Neural cell (in vitro differentiated cells): ENCODE measurements around the gene SPOCK3. TPM values are rescaled to one million over a fixed set of nuclear protein-coding genes. Genes with fewer than 3 reads are reported as not detected.

Experiments used
- H2AFZ ChIP-seq: fragments of 200-600, 300-800 bp; sonication (generic), shearing (Covaris generic); 2 replicates; pipeline ENCODE4 v1.6.0; 2014; ENCODE audit warnings: low read depth, mild to moderate bottlenecking, antibody characterized with exemption, low read length, moderate library complexity
- H3F3A ChIP-seq: fragments of 200-600 bp; shearing (Covaris generic); 2 replicates; pipeline ENCODE4 v1.6.1; 2016; ENCODE audit warnings: mild to moderate bottlenecking, moderate library complexity, mixed read lengths, antibody characterized with exemption, low read length; ENCODE audit not compliant: insufficient read depth, poor library complexity, severe bottlenecking
- H3K27ac ChIP-seq: fragments of 200-600, 300-800 bp; sonication (generic), shearing (Covaris generic); 2 replicates; pipeline ENCODE4 v1.5.1; 2014; ENCODE audit warnings: mild to moderate bottlenecking, low read length, moderate library complexity
- H3K27me3 ChIP-seq: fragments of 300-800, 200-600 bp; sonication (generic), shearing (Covaris generic); 2 replicates; pipeline ENCODE4 v1.6.0; 2014; ENCODE audit warnings: mild to moderate bottlenecking, low read depth, low read length, moderate library complexity; ENCODE audit not compliant: insufficient read depth
- H3K36me3 ChIP-seq: fragments of 300-800, 200-600 bp; sonication (generic), shearing (Covaris generic); 2 replicates; pipeline ENCODE4 v1.5.1; 2014; ENCODE audit warnings: mild to moderate bottlenecking, antibody characterized with exemption, low read length, moderate library complexity; ENCODE audit not compliant: insufficient read depth
- H3K4me2 ChIP-seq: fragments of 300-800, 200-600 bp; sonication (generic), shearing (Covaris generic); 2 replicates; pipeline ENCODE4 v1.6.0; 2014; ENCODE audit warnings: mild to moderate bottlenecking, low read length
- H3K4me3 ChIP-seq: fragments of 300-800, 200-600 bp; sonication (generic), shearing (Covaris generic); 2 replicates; pipeline ENCODE4 v1.5.1; 2014; ENCODE audit warnings: mild to moderate bottlenecking, low read length, moderate library complexity
- H3K79me2 ChIP-seq: fragments of 200-600 bp; shearing (Covaris generic); replicated peaks from 2 replicates; pipeline ENCODE4 v1.6.0; 2014; ENCODE audit warnings: mild to moderate bottlenecking, low read length, moderate library complexity; ENCODE audit not compliant: insufficient read depth
- H3K9ac ChIP-seq: fragments of 300-800, 200-600 bp; sonication (generic), shearing (Covaris generic); 2 replicates; pipeline ENCODE4 v1.6.1; 2016; ENCODE audit warnings: mild to moderate bottlenecking, low read length, mixed read lengths
- H3K9me2 ChIP-seq: fragments of 200-600 bp; shearing (Covaris generic); 2 replicates; pipeline ENCODE4 v1.6.1; 2016; ENCODE audit warnings: mild to moderate bottlenecking, low read length, mixed read lengths; ENCODE audit not compliant: insufficient read depth
- H3K9me3 ChIP-seq: fragments of 200-600, 300-800 bp; sonication (generic), shearing (Covaris generic); 2 replicates; pipeline ENCODE4 v1.6.1; 2016; ENCODE audit warnings: mild to moderate bottlenecking, mixed run types, low read length, moderate library complexity, mixed read lengths
- H4K20me1 ChIP-seq: fragments of 200-600 bp; shearing (Covaris generic); 2 replicates; pipeline ENCODE4 v1.6.1; 2016; ENCODE audit warnings: mild to moderate bottlenecking, mixed run types; ENCODE audit not compliant: insufficient read depth
- CTCF ChIP-seq: fragments of 450-650 bp; IDR thresholded peaks from 2 replicates; pipeline ENCODE4 v1.5.1; 2014; ENCODE audit warnings: antibody characterized with exemption, mild to moderate bottlenecking, moderate library complexity; ENCODE audit not compliant: poor library complexity, severe bottlenecking
- EP300 ChIP-seq: fragments of 450-650 bp; conservative IDR thresholded peaks from 2 replicates; pipeline ENCODE4 v1.6.1; 2014; ENCODE audit warnings: antibody characterized with exemption, mild to moderate bottlenecking, moderate library complexity; ENCODE audit not compliant: poor library complexity, severe bottlenecking
- EZH2 ChIP-seq: fragments of 200-600, 300-800 bp; shearing (Covaris generic), sonication (generic); IDR thresholded peaks from 2 replicates; pipeline ENCODE4 v1.6.1; 2014; ENCODE audit warnings: antibody characterized with exemption, low read length, borderline replicate concordance, mild to moderate bottlenecking; ENCODE audit not compliant: insufficient read depth, poor library complexity, severe bottlenecking
- MXI1 ChIP-seq: fragments of 450-650 bp; conservative IDR thresholded peaks from 2 replicates; pipeline ENCODE4 v1.6.1; 2014; ENCODE audit warnings: antibody characterized with exemption, mild to moderate bottlenecking; ENCODE audit not compliant: poor library complexity, severe bottlenecking
- POLR2AphosphoS5 ChIP-seq: IDR thresholded peaks from 2 replicates; pipeline ENCODE4 v1.6.1; 2012
- RAD21 ChIP-seq: fragments of 450-650 bp; conservative IDR thresholded peaks from 2 replicates; pipeline ENCODE4 v1.6.1; 2014; ENCODE audit warnings: antibody characterized with exemption, mild to moderate bottlenecking, moderate library complexity
- REST ChIP-seq: IDR thresholded peaks from 2 replicates; pipeline ENCODE4 v1.6.1; 2012; ENCODE audit warnings: borderline replicate concordance
- SMC3 ChIP-seq: fragments of 450-650 bp; conservative IDR thresholded peaks from 2 replicates; pipeline ENCODE4 v1.6.1; 2014; ENCODE audit warnings: antibody characterized with exemption, mild to moderate bottlenecking, moderate library complexity; ENCODE audit not compliant: poor library complexity
- TAF1 ChIP-seq: IDR thresholded peaks from 2 replicates; pipeline ENCODE4 v1.6.1; 2012; ENCODE audit warnings: low read depth
- polyA plus RNA-seq: library from polyadenylated mRNA; depleted of rRNA; stranded (reverse); fragments of >200 nt; gene quantifications from 2 replicates; pipeline ENCODE4 v1.2.3, GENCODE V29; 2014

Gene SPOCK3
- polyA plus RNA-seq, 1 donor from 2014 or later = 7.9 TPM

- Histone ChIP-seq H3K9me3 (no peaks in the 10 kb centered on the region), H3K9ac (no peak overlapping the region), H3K9me2 (no peaks in the 10 kb centered on the region), H3K27me3 (no peaks in the 10 kb centered on the region), H2AFZ (no peak overlapping the region), H3K27ac (no peak overlapping the region), H3F3A (no peaks in the 10 kb centered on the region), H4K20me1 (no peaks in the 10 kb centered on the region), H3K4me2 (no peak overlapping the region), H3K79me2 (no peaks in the 10 kb centered on the region), H3K36me3 (no peaks in the 10 kb centered on the region), H3K4me3 (no peak overlapping the region)
- TF ChIP-seq SMC3 (no peak), EZH2 (no peak), MXI1 (no peak), RAD21 (no peak), TAF1 (no peak), EP300 (no peak), CTCF (no peak), REST (no peak), POLR2AphosphoS5 (no peak)
These were observed 292.7 kb downstream of the SPOCK3 start for GRCh38 chr4:166941629-166942028.

GRCh38 chr4:166930464-166930863, 303.8 kb downstream of the SPOCK3 start:
- Histone ChIP-seq H2AFZ (no peak overlapping the region), H3K79me2 (no peaks in the 10 kb centered on the region), H4K20me1 (no peaks in the 10 kb centered on the region), H3K4me2 (no peak overlapping the region), H3K27me3 (no peaks in the 10 kb centered on the region), H3K4me3 (no peak overlapping the region), H3K27ac (no peak overlapping the region), H3K9me3 (no peaks in the 10 kb centered on the region), H3F3A (no peaks in the 10 kb centered on the region), H3K36me3 (no peaks in the 10 kb centered on the region), H3K9me2 (no peaks in the 10 kb centered on the region), H3K9ac (no peak overlapping the region)
- TF ChIP-seq RAD21 (no peak), EP300 (peak; percentile 59)

GRCh38 chr4:166924424-166924823, 309.9 kb downstream of the SPOCK3 start:
- no peak overlapping the region for H3K27ac ChIP-seq
- H3K9me3 ChIP-seq = no peaks in the 10 kb centered on the region
- H3F3A ChIP-seq = no peaks in the 10 kb centered on the region
- TF ChIP-seq EZH2 = no peak
- TF ChIP-seq CTCF = no peak
- no peak for TF ChIP-seq POLR2AphosphoS5
- no peak for TF ChIP-seq REST
- no peak for TF ChIP-seq EP300
- TF ChIP-seq RAD21 = no peak
- TF ChIP-seq MXI1 = no peak
- no peak for TF ChIP-seq TAF1
- TF ChIP-seq SMC3 = no peak
- no peaks in the 10 kb centered on the region for H4K20me1 ChIP-seq
- no peaks in the 10 kb centered on the region for H3K27me3 ChIP-seq
- no peak overlapping the region for H2AFZ ChIP-seq
- H3K4me3 ChIP-seq = no peak overlapping the region
- no peaks in the 10 kb centered on the region for H3K36me3 ChIP-seq
- no peak overlapping the region for H3K9ac ChIP-seq
- no peaks in the 10 kb centered on the region for H3K9me2 ChIP-seq
- no peak overlapping the region for H3K4me2 ChIP-seq
- H3K79me2 ChIP-seq = no peaks in the 10 kb centered on the region
